ENCODE results near the gene CDR2. TPM values are rescaled to one million over a fixed set of nuclear protein-coding genes. Genes with fewer than 3 reads are reported as not detected.

The CDR2 gene
- total and polyA plus RNA-seq, 2 of the 13 experiments (the other 11 are each of a cell fraction or from before 2014, with no cell fraction given), result 59.0 to 78.9 TPM

DNA sequence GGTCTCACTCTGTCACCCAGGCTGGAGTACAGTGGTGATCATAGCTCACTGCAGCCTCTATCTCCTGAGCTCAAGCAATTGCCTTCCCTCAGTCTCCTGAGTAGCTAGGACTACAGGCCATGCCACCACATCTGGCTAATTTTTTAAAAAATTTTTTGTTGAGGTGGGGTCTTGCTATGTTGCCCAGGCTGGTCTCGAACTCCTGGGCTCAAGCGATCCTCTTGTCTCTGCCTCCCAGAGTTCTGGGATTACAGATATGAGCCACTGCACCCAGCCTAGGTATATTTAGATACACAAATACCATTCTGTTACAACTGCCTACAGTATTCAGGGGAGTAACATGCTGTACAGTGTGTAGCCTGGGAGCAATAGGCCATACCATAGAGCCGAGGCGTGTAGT lies 62.9 kb downstream of the CDR2 start:
- Histone ChIP-seq H3K36me3 (replicated peaks in 1 of 2; ENCODE audit: control insufficient read depth in 1 of 2, insufficient read depth in 2 of 2, low read length in 2 of 2) (peaks cover 78 to 90% of the 10 kb centered on the region in 2 experiments), H3K79me2 (ENCODE audit: insufficient read depth, low read length) (no peaks in the 10 kb centered on the region), H3K4me2 (ENCODE audit: low read depth, low read length) (no peak overlapping the region), H2AFZ (ENCODE audit: low read length) (no peak overlapping the region), H3K4me3 (replicated peaks in 1 of 3; ENCODE audit: insufficient read depth in 1 of 3, low read depth in 2 of 3, low read length in 3 of 3) (no peak overlapping the region), H4K20me1 (ENCODE audit: insufficient read depth, low read length) (peaks cover 3% of the 10 kb centered on the region; the same call in 1 of the 2 replicates), H3K27ac (ENCODE audit: extremely low read length, insufficient read depth, low read length) (no peak overlapping the region), H3K27me3 (ENCODE audit: control insufficient read depth in 1 of 2, insufficient read depth in 2 of 2, low read length in 2 of 2) (no peaks in the 10 kb centered on the region), H3K9me3 (ENCODE audit: low read length) (no peaks in the 10 kb centered on the region), H3K4me1 (ENCODE audit: insufficient read depth, low read length) (no peaks in the 10 kb centered on the region), H3K9ac (ENCODE audit: insufficient read depth, low read depth, low read length) (no peak overlapping the region)
- no TSS peak for BruUV-seq (replicated peaks)
- intact Hi-C loops (cut with micrococcal nuclease; ENCODE audit: unreplicated experiment), result no loop called here
- ChIA-PET CTCF (ENCODE audit: low intra/inter-chr PET ratio, low total read pairs) (no interaction called here), POLR2A (no interaction called here)
- 0 out of 2 replicates have a peak, but pooled peaks have one; percentile 12 for TF ChIP-seq MLLT10 (CRISPR knock-in tag; IDR thresholded peaks at IDR 0.05)
- TF ChIP-seq HNF4G (IDR thresholded peaks at IDR 0.05; ENCODE audit: borderline replicate concordance, low read depth, low read length), result no peak
- TF ChIP-seq HNF4G (CRISPR knock-in tag; IDR thresholded peaks at IDR 0.05; ENCODE audit: borderline replicate concordance, low read depth), result no peak
- TF ChIP-seq, protein P1, sequence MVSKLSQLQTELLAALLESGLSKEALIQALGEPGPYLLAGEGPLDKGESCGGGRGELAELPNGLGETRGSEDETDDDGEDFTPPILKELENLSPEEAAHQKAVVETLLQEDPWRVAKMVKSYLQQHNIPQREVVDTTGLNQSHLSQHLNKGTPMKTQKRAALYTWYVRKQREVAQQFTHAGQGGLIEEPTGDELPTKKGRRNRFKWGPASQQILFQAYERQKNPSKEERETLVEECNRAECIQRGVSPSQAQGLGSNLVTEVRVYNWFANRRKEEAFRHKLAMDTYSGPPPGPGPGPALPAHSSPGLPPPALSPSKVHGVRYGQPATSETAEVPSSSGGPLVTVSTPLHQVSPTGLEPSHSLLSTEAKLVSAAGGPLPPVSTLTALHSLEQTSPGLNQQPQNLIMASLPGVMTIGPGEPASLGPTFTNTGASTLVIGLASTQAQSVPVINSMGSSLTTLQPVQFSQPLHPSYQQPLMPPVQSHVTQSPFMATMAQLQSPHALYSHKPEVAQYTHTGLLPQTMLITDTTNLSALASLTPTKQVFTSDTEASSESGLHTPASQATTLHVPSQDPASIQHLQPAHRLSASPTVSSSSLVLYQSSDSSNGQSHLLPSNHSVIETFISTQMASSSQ (IDR thresholded peaks at IDR 0.05; ENCODE audit: low read depth), result no peak
- TF ChIP-seq, protein P1 (CRISPR knock-in tag; IDR thresholded peaks at IDR 0.05; ENCODE audit: borderline replicate concordance), result no peak
- TF ChIP-seq ZNF652 (CRISPR knock-in tag; IDR thresholded peaks at IDR 0.05; ENCODE audit: borderline replicate concordance, low read depth), result no peak
- TF ChIP-seq, protein P2, sequence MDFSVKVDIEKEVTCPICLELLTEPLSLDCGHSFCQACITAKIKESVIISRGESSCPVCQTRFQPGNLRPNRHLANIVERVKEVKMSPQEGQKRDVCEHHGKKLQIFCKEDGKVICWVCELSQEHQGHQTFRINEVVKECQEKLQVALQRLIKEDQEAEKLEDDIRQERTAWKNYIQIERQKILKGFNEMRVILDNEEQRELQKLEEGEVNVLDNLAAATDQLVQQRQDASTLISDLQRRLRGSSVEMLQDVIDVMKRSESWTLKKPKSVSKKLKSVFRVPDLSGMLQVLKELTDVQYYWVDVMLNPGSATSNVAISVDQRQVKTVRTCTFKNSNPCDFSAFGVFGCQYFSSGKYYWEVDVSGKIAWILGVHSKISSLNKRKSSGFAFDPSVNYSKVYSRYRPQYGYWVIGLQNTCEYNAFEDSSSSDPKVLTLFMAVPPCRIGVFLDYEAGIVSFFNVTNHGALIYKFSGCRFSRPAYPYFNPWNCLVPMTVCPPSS (IDR thresholded peaks at IDR 0.05), result no peak
- TF ChIP-seq HNRNPLL (IDR thresholded peaks at IDR 0.05; ENCODE audit: low read depth, low read length, poor library complexity, severe bottlenecking), result no peak
- TF ChIP-seq ZNF121 (CRISPR knock-in tag; IDR thresholded peaks at IDR 0.05), result peak; percentile 91
- TF ChIP-seq CCDC6 (CRISPR knock-in tag; IDR thresholded peaks at IDR 0.05), result no peak
- no peak for TF ChIP-seq U2AF2 (IDR thresholded peaks at IDR 0.05; ENCODE audit: low read depth, low read length)
- no peak for TF ChIP-seq ZNF207 (IDR thresholded peaks at IDR 0.05; ENCODE audit: borderline replicate concordance)
- no peak for TF ChIP-seq ZNF253 (CRISPR knock-in tag; IDR thresholded peaks at IDR 0.05; ENCODE audit: borderline replicate concordance)
- TF ChIP-seq ZNF746 (CRISPR knock-in tag; IDR thresholded peaks at IDR 0.05), result 0 out of 2 replicates have a peak, but pooled peaks have one; percentile 21
- 97% methylated on average over 4 of the region's 4 CpGs for WGBS (ENCODE audit: low lambda C conversion rate)
- in situ Hi-C loops (cut with HindIII; ENCODE audit: extremely low pct_ligation_motif_present, low pct_unique_long_range_greater_than_20kb), result no loop called here
- no peak for DNase-seq (ENCODE audit: low spot score)
- no peak for FAIRE-seq
- no peak for ATAC-seq

Measured in HepG2 (cell line).